NK-92 (cell line): ENCODE results near the gene GRIN2A.

Source experiments
- DNase-seq: peaks from one replicate; lab custom pipeline; 2025; ENCODE audit not compliant: unreplicated experiment; lab: John Stamatoyannopoulos, UW

Gene GRIN2A

GRCh38 chr16:10037751-10038150 is 144.5 kb downstream of the GRIN2A start:
- no peak for DNase-seq

GRCh38 chr16:10036956-10037355 is 145.3 kb downstream of the GRIN2A start:
- DNase-seq: no peak

GRCh38 chr16:10033556-10033955 is 148.7 kb downstream of the GRIN2A start:
- DNase-seq: no peak

GRCh38 chr16:10031955-10032354 is 150.3 kb downstream of the GRIN2A start:
- DNase-seq: no peak

GRCh38 chr16:10031473-10031872 is 150.8 kb downstream of the GRIN2A start:
- DNase-seq: no peak

- no peak for DNase-seq
These were observed 153.6 kb downstream of the GRIN2A start for GRCh38 chr16:10028644-10029043.

GRCh38 chr16:10027553-10027952 is 154.7 kb downstream of the GRIN2A start:
- no peak for DNase-seq

- no peak for DNase-seq
These were observed 155.6 kb downstream of the GRIN2A start for GRCh38 chr16:10026593-10026992.

GRCh38 chr16:10022098-10022497 is 160.1 kb downstream of the GRIN2A start:
- no peak for DNase-seq

- DNase-seq: no peak
These were observed 161.4 kb downstream of the GRIN2A start for GRCh38 chr16:10020866-10021265.

GRCh38 chr16:10016752-10017151 is 165.5 kb downstream of the GRIN2A start:
- DNase-seq: no peak

GRCh38 chr16:10015397-10015796 is 166.8 kb downstream of the GRIN2A start:
- no peak for DNase-seq

- no peak for DNase-seq
These were observed 168.5 kb downstream of the GRIN2A start for GRCh38 chr16:10013774-10014173.

GRCh38 chr16:10013364-10013763 is 168.9 kb downstream of the GRIN2A start:
- no peak for DNase-seq

- DNase-seq: no peak
These were observed 172.5 kb downstream of the GRIN2A start for GRCh38 chr16:10009684-10010083.

GRCh38 chr16:10003486-10003885 is 178.7 kb downstream of the GRIN2A start:
- DNase-seq: no peak

GRCh38 chr16:10001258-10001775 is 180.9 kb downstream of the GRIN2A start:
- no peak for DNase-seq

- no peak for DNase-seq
These were observed 186.0 kb downstream of the GRIN2A start for GRCh38 chr16:9996221-9996620.

- no peak for DNase-seq
These were observed 189.8 kb downstream of the GRIN2A start for GRCh38 chr16:9992441-9992840.

- DNase-seq: no peak
These were observed 201.2 kb downstream of the GRIN2A start for GRCh38 chr16:9980981-9981380.

- DNase-seq: no peak
These were observed 204.0 kb downstream of the GRIN2A start for GRCh38 chr16:9978160-9978725.

GRCh38 chr16:9977333-9977897 is 204.8 kb downstream of the GRIN2A start:
- no peak for DNase-seq

- DNase-seq: no peak
These were observed 205.6 kb downstream of the GRIN2A start for GRCh38 chr16:9976601-9977000.
